Measurements from ENCODE around the gene SLC35E1. TPM values are rescaled to one million over a fixed set of nuclear protein-coding genes. Genes with fewer than 3 reads are reported as not detected.

Gene SLC35E1
- total and polyA plus RNA-seq, 2 donors from 2014 or later = 19.8 to 47.1 TPM

DNA sequence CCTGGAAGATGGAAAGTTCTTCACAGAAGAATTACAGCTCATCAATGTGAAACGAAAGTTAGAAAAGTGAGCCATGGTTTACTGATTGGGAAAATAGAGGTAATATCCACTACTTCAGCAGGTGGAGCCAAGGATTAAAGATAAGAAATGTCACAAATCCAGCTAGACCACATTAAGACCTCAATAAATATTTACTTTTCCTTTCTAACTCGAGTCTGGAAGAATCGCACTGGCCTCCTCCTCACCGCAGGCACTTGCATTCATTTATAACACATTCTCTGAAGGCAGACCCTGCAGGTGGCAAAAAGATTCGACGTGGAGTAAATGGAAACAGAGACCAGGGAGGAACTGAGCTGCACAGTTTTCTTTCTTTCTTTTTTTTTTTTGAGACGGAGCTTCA lies 7.4 kb downstream of the SLC35E1 start:
- FAIRE-seq = no peak
- intact Hi-C loops (cut with DNase I) = no loop called here
- Histone ChIP-seq H3K9me3 (ENCODE audit: control insufficient read depth in 2 of 3, insufficient read depth in 1 of 3, low read length in 3 of 3) (no peaks in the 10 kb centered on the region), H3K36me3 (ENCODE audit: control insufficient read depth in 2 of 3, insufficient read depth in 3 of 3, low read length in 3 of 3) (peaks cover 5 to 41% (median 20%) of the 10 kb centered on the region in 3 donors), H3K4me3 (ENCODE audit: low read length in 3 of 3) (no peak overlapping the region), H3K4me1 (ENCODE audit: control insufficient read depth in 2 of 3, insufficient read depth in 2 of 3, low read depth in 1 of 3, low read length in 3 of 3) (no peaks in the 10 kb centered on the region), H3K9ac (ENCODE audit: low read length in 3 of 3) (no peak overlapping the region), H3K27me3 (ENCODE audit: control insufficient read depth, insufficient read depth, low read length) (no peaks in the 10 kb centered on the region), H3K27ac (ENCODE audit: low read depth in 2 of 2, low read length in 2 of 2) (no peak overlapping the region)
- DNase-seq = no peak
- TF ChIP-seq, protein P1, sequence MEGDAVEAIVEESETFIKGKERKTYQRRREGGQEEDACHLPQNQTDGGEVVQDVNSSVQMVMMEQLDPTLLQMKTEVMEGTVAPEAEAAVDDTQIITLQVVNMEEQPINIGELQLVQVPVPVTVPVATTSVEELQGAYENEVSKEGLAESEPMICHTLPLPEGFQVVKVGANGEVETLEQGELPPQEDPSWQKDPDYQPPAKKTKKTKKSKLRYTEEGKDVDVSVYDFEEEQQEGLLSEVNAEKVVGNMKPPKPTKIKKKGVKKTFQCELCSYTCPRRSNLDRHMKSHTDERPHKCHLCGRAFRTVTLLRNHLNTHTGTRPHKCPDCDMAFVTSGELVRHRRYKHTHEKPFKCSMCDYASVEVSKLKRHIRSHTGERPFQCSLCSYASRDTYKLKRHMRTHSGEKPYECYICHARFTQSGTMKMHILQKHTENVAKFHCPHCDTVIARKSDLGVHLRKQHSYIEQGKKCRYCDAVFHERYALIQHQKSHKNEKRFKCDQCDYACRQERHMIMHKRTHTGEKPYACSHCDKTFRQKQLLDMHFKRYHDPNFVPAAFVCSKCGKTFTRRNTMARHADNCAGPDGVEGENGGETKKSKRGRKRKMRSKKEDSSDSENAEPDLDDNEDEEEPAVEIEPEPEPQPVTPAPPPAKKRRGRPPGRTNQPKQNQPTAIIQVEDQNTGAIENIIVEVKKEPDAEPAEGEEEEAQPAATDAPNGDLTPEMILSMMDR (IDR thresholded peaks at IDR 0.05; ENCODE audit: borderline replicate concordance, extremely low read depth, insufficient read depth) = no peak

DNA sequence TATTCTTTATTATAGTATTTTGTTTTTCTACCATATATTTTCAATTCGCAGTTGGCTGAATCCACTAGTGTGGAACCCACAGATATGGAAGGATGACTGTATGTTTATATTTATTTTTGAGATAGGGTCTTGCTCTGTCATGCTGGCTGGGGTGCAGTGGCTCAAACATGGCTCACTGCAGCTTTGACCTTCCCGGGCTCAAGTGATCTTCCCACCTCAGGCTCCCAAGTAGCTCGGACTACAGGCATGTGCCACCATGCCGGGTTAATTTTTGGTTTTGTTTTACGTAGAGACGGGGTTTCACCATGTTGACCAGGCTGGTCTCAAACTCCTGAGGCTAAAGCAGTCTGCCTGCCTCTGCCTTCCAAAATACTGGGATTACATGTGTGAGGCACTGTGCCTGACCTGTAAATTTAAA lies 9.6 kb downstream of the SLC35E1 start:
- Histone ChIP-seq H3K27ac (ENCODE audit: low read depth in 2 of 2, low read length in 2 of 2) (no peak overlapping the region), H3K4me3 (ENCODE audit: low read length in 3 of 3) (no peak overlapping the region), H3K9ac (ENCODE audit: low read length in 3 of 3) (no peak overlapping the region), H3K9me3 (ENCODE audit: control insufficient read depth in 2 of 3, insufficient read depth in 1 of 3, low read length in 3 of 3) (no peaks in the 10 kb centered on the region), H3K27me3 (ENCODE audit: control insufficient read depth, insufficient read depth, low read length) (no peaks in the 10 kb centered on the region), H3K4me1 (ENCODE audit: control insufficient read depth in 2 of 3, insufficient read depth in 2 of 3, low read depth in 1 of 3, low read length in 3 of 3) (no peaks in the 10 kb centered on the region), H3K36me3 (ENCODE audit: control insufficient read depth in 2 of 3, insufficient read depth in 3 of 3, low read length in 3 of 3) (peaks cover 5 to 40% (median 23%) of the 10 kb centered on the region in 3 donors)
- no peak for FAIRE-seq
- no peak for DNase-seq
- intact Hi-C loops (cut with DNase I) = no loop called here
- TF ChIP-seq, protein P1 (IDR thresholded peaks at IDR 0.05; ENCODE audit: borderline replicate concordance, extremely low read depth, insufficient read depth) = no peak

DNA sequence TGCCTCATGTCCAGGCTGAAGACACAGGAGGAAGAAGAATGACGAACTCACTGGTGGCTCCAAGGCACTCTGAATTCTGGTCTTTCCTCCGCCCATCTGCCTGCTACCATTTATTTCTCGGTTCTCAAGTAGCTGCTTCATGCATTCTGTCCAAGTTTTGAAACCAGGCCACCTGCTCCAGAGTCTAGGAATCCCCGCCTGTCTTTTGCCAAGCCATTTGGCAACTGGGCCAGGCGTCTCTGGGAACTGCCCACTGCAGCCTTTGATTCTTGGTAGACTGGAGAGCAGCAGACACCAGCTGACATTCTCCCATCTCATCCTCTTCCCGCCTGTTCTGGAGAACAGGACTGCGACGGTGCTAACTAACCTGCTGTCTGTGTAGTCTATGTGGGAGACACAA lies 10.8 kb downstream of the SLC35E1 start:
- no peaks in the 10 kb centered on the region for H3K4me1 ChIP-seq (ENCODE audit: control insufficient read depth in 2 of 3, insufficient read depth in 2 of 3, low read depth in 1 of 3, low read length in 3 of 3)
- DNase-seq (no peak), FAIRE-seq (no peak)
- intact Hi-C loops (cut with DNase I) = no loop called here
- no peaks in the 10 kb centered on the region for H3K9me3 ChIP-seq (ENCODE audit: control insufficient read depth in 2 of 3, insufficient read depth in 1 of 3, low read length in 3 of 3)
- H3K27me3 ChIP-seq (ENCODE audit: control insufficient read depth, insufficient read depth, low read length) = no peaks in the 10 kb centered on the region
- peaks cover 8 to 27% (median 21%) of the 10 kb centered on the region in 3 donors for H3K36me3 ChIP-seq (ENCODE audit: control insufficient read depth in 2 of 3, insufficient read depth in 3 of 3, low read length in 3 of 3)
- H3K4me3 ChIP-seq (ENCODE audit: low read length in 3 of 3) = no peak overlapping the region
- TF ChIP-seq, protein P1 (IDR thresholded peaks at IDR 0.05; ENCODE audit: borderline replicate concordance, extremely low read depth, insufficient read depth) = no peak
- H3K9ac ChIP-seq (ENCODE audit: low read length in 3 of 3) = no peak overlapping the region
- H3K27ac ChIP-seq (ENCODE audit: low read depth in 2 of 2, low read length in 2 of 2) = no peak overlapping the region

DNA sequence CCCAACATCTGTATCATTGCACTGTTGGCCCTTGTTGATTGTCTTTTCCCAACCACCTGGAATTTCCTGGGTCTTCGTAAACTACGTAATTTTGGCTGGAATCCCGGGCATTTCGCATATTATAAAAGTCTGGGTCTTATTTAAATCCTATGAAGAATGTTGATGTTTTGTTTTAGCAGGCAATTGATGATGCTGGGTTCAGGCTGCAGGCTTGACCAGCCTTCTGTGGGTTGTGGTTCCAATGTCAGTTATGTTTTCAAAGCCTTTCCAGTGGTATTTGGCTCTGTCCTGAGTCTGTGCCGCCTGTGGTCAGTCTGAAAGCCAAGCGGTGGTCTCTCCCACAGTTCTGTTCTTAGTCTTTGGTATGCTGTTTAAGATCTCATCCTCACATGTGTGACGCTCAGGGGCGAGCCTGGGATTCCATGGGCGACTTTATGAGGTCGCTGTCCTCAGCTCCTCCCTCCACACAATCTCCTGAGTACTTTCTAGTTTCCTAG lies 12.4 kb downstream of the SLC35E1 start:
- DNase-seq = no peak
- intact Hi-C loops (cut with DNase I) = no loop called here
- Histone ChIP-seq H3K27me3 (ENCODE audit: control insufficient read depth, insufficient read depth, low read length) (no peaks in the 10 kb centered on the region), H3K4me1 (ENCODE audit: control insufficient read depth in 2 of 3, insufficient read depth in 2 of 3, low read depth in 1 of 3, low read length in 3 of 3) (no peaks in the 10 kb centered on the region), H3K9ac (ENCODE audit: low read length in 3 of 3) (no peak overlapping the region), H3K4me3 (ENCODE audit: low read length in 3 of 3) (no peak overlapping the region), H3K36me3 (ENCODE audit: control insufficient read depth in 2 of 3, insufficient read depth in 3 of 3, low read length in 3 of 3) (peaks cover 4 to 24% (median 22%) of the 10 kb centered on the region in 3 donors), H3K27ac (ENCODE audit: low read depth in 2 of 2, low read length in 2 of 2) (no peak overlapping the region), H3K9me3 (ENCODE audit: control insufficient read depth in 2 of 3, insufficient read depth in 1 of 3, low read length in 3 of 3) (no peaks in the 10 kb centered on the region)
- TF ChIP-seq, protein P1 (IDR thresholded peaks at IDR 0.05; ENCODE audit: borderline replicate concordance, extremely low read depth, insufficient read depth) = no peak
- FAIRE-seq = no peak

Data from kidney (tissue), 14 donors.